A549 treated with CpdA at 1 μM for 4 hours (cell line): ENCODE results near the gene UBE2J1. TPM values are rescaled to one million over a fixed set of nuclear protein-coding genes. Genes with fewer than 3 reads are reported as not detected.

Experiments
- total RNA-seq: library from RNA; stranded (reverse); fragments of 200-300 nt; extraction: Qiagen RNA extraction; gene quantifications from 5 replicates; pipeline ENCODE4 v1.2.3, GENCODE V29; 2022; ENCODE audit warnings: low read depth

The UBE2J1 gene, protein sequence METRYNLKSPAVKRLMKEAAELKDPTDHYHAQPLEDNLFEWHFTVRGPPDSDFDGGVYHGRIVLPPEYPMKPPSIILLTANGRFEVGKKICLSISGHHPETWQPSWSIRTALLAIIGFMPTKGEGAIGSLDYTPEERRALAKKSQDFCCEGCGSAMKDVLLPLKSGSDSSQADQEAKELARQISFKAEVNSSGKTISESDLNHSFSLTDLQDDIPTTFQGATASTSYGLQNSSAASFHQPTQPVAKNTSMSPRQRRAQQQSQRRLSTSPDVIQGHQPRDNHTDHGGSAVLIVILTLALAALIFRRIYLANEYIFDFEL
- total RNA-seq: 14.3 to 18.1 TPM (median 15.0 TPM) in 5 replicates

DNA sequence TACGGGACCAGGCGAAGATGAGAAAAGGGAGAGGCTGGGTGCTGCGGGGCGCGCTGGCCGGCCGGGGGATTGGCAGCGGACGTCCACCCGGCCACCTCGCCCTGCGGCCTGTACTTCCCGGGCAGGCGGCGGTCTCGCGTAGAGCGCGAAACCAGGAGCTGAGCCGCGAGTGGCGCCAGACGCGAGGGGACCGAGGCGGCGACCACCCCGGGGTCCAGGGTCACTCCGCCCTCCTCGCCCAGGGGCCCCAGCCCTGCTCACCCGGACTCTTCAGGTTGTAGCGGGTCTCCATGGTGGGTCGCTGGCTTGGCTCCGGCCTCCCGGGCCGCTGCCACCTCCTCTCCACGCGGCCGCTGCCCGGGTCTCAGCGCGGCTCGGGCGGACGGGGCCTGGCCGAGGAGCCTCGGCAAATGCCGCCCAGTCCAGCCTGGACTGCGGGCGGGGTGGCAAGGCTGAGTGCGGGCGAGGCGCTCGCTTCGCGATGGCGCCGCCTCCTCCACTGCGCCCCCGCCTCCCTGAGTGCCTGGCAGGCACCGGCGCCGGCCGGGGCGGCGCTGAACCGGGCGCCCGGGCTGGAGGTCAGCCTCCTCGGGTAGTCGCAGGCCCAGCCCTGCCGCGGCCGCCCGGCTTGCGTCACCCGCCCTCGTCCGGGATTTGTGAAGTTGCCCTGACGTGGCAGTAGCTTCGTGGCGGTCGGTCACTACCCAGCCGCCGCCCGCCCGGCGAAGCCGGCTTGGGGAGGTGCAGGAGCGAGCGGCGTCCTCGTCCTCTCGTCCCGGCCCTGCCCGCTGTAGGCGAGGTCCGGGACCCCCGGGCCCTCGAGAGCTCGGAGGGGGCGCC, at the start of gene UBE2J1:
UBE2J1 (minus strand) TSS at position 445 of the 840 bp plus-strand sequence; CDS start at position 292, 153 bp downstream.

DNA sequence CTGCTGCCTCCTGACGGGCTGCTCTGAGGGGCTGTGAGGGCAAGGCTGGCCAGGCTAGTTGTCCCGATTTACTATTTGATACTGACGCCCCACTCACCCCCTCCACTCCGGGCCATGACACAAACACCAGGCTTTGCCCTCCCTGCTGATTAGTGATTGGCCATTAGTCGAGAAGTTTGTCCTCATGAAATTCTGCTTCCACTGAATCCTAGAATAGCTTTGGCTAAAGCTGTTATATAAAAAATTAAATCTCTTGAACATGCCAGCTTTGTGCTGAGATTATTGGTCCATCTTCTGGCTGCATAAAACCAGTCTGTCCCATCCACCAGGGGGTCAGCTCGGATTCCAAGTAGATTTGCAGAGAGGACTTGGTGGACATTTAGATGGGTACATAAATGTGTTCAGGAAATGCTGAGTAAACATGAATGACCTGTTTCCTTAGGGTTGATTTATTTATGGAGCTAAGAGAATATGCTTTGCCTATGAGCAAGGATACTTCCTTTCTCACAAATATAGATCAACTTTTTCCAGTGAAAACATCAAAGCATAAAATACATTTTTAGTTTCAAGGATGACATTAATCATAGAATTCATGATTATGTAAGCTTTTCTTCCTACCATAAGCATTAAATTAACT, 37.2 kb downstream of the UBE2J1 start, which contains the start of gene GABRR2:
GABRR2 (minus strand) TSS at position 51 of the 637 bp plus-strand sequence. CDS start 134 bp downstream, outside the sequence.

Other genes with a start within 250 kb of the UBE2J1 start
- 0.68 to 1.3 TPM (median 0.84 TPM) in 5 replicates for gene SRSF12, start 234.7 kb downstream of the UBE2J1 start, total RNA-seq
- 11.6 to 14.0 TPM (median 13.7 TPM) in 5 replicates for gene PM20D2, start 206.7 kb downstream of the UBE2J1 start, total RNA-seq
- gene GABRR1, start 135.4 kb downstream of the UBE2J1 start, total RNA-seq: not detected in 5 replicates
- gene GABRR2, start 37.4 kb downstream of the UBE2J1 start, total RNA-seq: 0.09 to 0.20 TPM in 2 of 5 replicates, not detected in the others
- gene RRAGD, start 59.6 kb upstream of the UBE2J1 start, total RNA-seq: 3.1 to 4.2 TPM (median 3.4 TPM) in 5 replicates
- gene ANKRD6, start 80.4 kb upstream of the UBE2J1 start, total RNA-seq: 1.2 to 2.4 TPM (median 1.5 TPM) in 5 replicates